CD14-positive monocyte (primary cell): ENCODE results near the gene GRM4. TPM values are rescaled to one million over a fixed set of nuclear protein-coding genes. Genes with fewer than 3 reads are reported as not detected.

Experiments
- DNase-seq, 3 donors: peaks; one replicate each; pipeline ENCODE4 v3.0.0-alpha.2; 2011 to 2022
- H2AFZ ChIP-seq: 2 replicates; pipeline ENCODE4 v1.6.0; 2012; ENCODE audit warnings: mild to moderate bottlenecking, low read depth, low read length, inconsistent platforms; ENCODE audit not compliant: insufficient read depth, poor library complexity, severe bottlenecking
- H3K27ac ChIP-seq, 2 donors: 1 replicate in 1 of 2; 2 replicates in 1 of 2; pipeline ENCODE4 v1.5.1; 2012 to 2013; ENCODE audit warnings: low read length in 2 of 2, control low read depth in 1 of 2, inconsistent platforms in 1 of 2, low read depth in 1 of 2, mild to moderate bottlenecking in 1 of 2
- H3K27me3 ChIP-seq, 2 donors: one replicate each; pipeline versions ENCODE4 v1.6.0 to v1.6.1; 2011 to 2013; ENCODE audit warnings: low read length in 2 of 2; ENCODE audit not compliant: control insufficient read depth in 2 of 2, insufficient read depth in 2 of 2
- H3K36me3 ChIP-seq, 2 donors: replicated peaks in 1 of 2; 1 replicate in 1 of 2; 2 replicates in 1 of 2; pipeline versions ENCODE4 v1.5.1 to v1.6.1; 2012 to 2013; ENCODE audit warnings: low read length in 2 of 2, control low read depth in 1 of 2, inconsistent platforms in 1 of 2, mild to moderate bottlenecking in 1 of 2; ENCODE audit not compliant: insufficient read depth in 2 of 2, control insufficient read depth in 1 of 2
- H3K4me1 ChIP-seq, 2 donors: 1 replicate in 1 of 2; 2 replicates in 1 of 2; pipeline versions ENCODE4 v1.5.1 to v1.6.1; 2012 to 2013; ENCODE audit warnings: low read length in 2 of 2, control low read depth in 1 of 2, inconsistent platforms in 1 of 2, mild to moderate bottlenecking in 1 of 2, moderate library complexity in 1 of 2; ENCODE audit not compliant: insufficient read depth in 2 of 2, control insufficient read depth in 1 of 2
- H3K4me2 ChIP-seq: replicated peaks from 2 replicates; pipeline ENCODE3; 2012; ENCODE audit warnings: low read length, moderate library complexity, mild to moderate bottlenecking; ENCODE audit not compliant: poor library complexity, severe bottlenecking; ENCODE audit errors: extremely low read depth
- H3K4me3 ChIP-seq, 3 experiments: fragments of 200-600 bp in 1 of 3; sonication (generic) in 1 of 3; replicated peaks in 1 of 3; 1 replicate in 2 of 3; 2 replicates in 1 of 3; pipeline ENCODE4 v1.5.1; 2011 to 2013; ENCODE audit warnings: low read length in 3 of 3, mild to moderate bottlenecking in 3 of 3, control low read depth in 2 of 3, low read depth in 2 of 3, inconsistent platforms in 1 of 3, moderate library complexity in 1 of 3
- H3K79me2 ChIP-seq: 2 replicates; pipeline ENCODE4 v1.6.0; 2012; ENCODE audit warnings: mild to moderate bottlenecking, control low read depth, inconsistent platforms, low read length, moderate library complexity; ENCODE audit not compliant: insufficient read depth
- H3K9ac ChIP-seq: 2 replicates; pipeline ENCODE4 v1.6.0; 2017; ENCODE audit warnings: low read length, mild to moderate bottlenecking; ENCODE audit not compliant: insufficient read depth, poor library complexity, severe bottlenecking
- H3K9me3 ChIP-seq, 2 donors: replicated peaks in 1 of 2; 1 replicate in 1 of 2; 2 replicates in 1 of 2; pipeline versions ENCODE4 v1.5.1 to v1.6.1; 2012 to 2013; ENCODE audit warnings: low read length in 2 of 2, control low read depth in 1 of 2; ENCODE audit not compliant: control insufficient read depth in 1 of 2, insufficient read depth in 1 of 2
- H4K20me1 ChIP-seq: 2 replicates; pipeline ENCODE4 v1.6.0; 2012; ENCODE audit warnings: mild to moderate bottlenecking, low read length, control low read depth, moderate library complexity; ENCODE audit not compliant: insufficient read depth
- H3K27ac Mint-ChIP-seq, 7 donors: one replicate each; pipeline ENCODE4 v1.8.0; 2020; ENCODE audit warnings: mild to moderate bottlenecking in 7 of 7, mixed read lengths in 7 of 7, moderate library complexity in 6 of 7, inconsistent platforms in 2 of 7
- H3K27me3 Mint-ChIP-seq, 3 donors: one replicate each; pipeline ENCODE4 v1.8.0; 2021 to 2022; ENCODE audit warnings: low read depth in 3 of 3, mild to moderate bottlenecking in 3 of 3, mixed read lengths in 3 of 3, moderate library complexity in 3 of 3, inconsistent platforms in 1 of 3
- H3K36me3 Mint-ChIP-seq, 2 donors: one replicate each; pipeline ENCODE4 v1.8.0; 2020; ENCODE audit warnings: mixed read lengths in 2 of 2, inconsistent platforms in 1 of 2, mild to moderate bottlenecking in 1 of 2
- H3K4me1 Mint-ChIP-seq: one replicate; pipeline ENCODE4 v1.8.0; 2020; ENCODE audit warnings: mild to moderate bottlenecking, mixed read lengths
- H3K4me3 Mint-ChIP-seq, 2 donors: one replicate each; pipeline ENCODE4 v1.8.0; 2020; ENCODE audit warnings: mild to moderate bottlenecking in 2 of 2, mixed read lengths in 2 of 2, moderate library complexity in 1 of 2
- H3K9me3 Mint-ChIP-seq, 7 donors: one replicate each; pipeline ENCODE4 v1.8.0; 2020 to 2022; ENCODE audit warnings: mixed read lengths in 7 of 7, mild to moderate bottlenecking in 6 of 7, moderate library complexity in 6 of 7, inconsistent platforms in 2 of 7
- CTCF ChIP-seq: fragments of 200-600 bp; IDR thresholded peaks from one replicate; pipeline ENCODE4 v1.8.0; 2022; ENCODE audit warnings: antibody characterized with exemption, mild to moderate bottlenecking
- WGBS: methylation state at CpG from one replicate; pipeline ENCODE4 v1.1.5; 2013; ENCODE audit warnings: missing lambda C conversion rate; ENCODE audit not compliant: insufficient coverage; 5-methylcytosine and 5-hydroxymethylcytosine counted together
- intact Hi-C, 2 donors: fragments of 100-400 bp; cut with micrococcal nuclease; formaldehyde crosslinking; loops; one replicate each; pipeline versions ENCODE4 v1.15.0 to v1.15.1; 2023
- polyA plus RNA-seq, 3 donors: library from polyadenylated mRNA; depleted of rRNA in 1 of 3; unstranded in 2 of 3; stranded (reverse) in 1 of 3; fragments of 300-500 nt in 2 of 3; fragments of >200 nt in 1 of 3; fragmentation: Illumina TruSeq in 2 of 3; gene quantifications; 1 replicate in 2 of 3; 2 replicates in 1 of 3; pipeline ENCODE4 v1.2.3, GENCODE V29; 2012 to 2021

The GRM4 gene
- polyA plus RNA-seq, 3 donors, result not detected

GRCh38 chr6:34020807-34021553, 124.9 kb downstream of the GRM4 start:
- Mint-ChIP-seq H3K4me1 (no peaks in the 10 kb centered on the region), H3K36me3 (no peaks in the 10 kb centered on the region), H3K4me3 (no peak overlapping the region), H3K27me3 (peaks cover 2 to 8% (median 3%) of the 10 kb centered on the region in 3 donors), H3K9me3 (peaks cover 0 to 14% (median 4%) of the 10 kb centered on the region in 7 donors), H3K27ac (no peak overlapping the region)
- no peak for DNase-seq
- Histone ChIP-seq H3K27me3 (no peaks in the 10 kb centered on the region), H3K27ac (no peak overlapping the region), H3K4me1 (no peaks in the 10 kb centered on the region), H3K4me3 (no peak overlapping the region), H3K4me2 (no peak overlapping the region), H3K9me3 (peaks cover 4 to 8% of the 10 kb centered on the region in 2 donors), H3K79me2 (no peaks in the 10 kb centered on the region), H3K9ac (no peak overlapping the region), H2AFZ (no peak overlapping the region), H4K20me1 (no peaks in the 10 kb centered on the region), H3K36me3 (no peaks in the 10 kb centered on the region)
- 92% methylated on average over 12 of the region's 17 CpGs for WGBS
- intact Hi-C loops, result no loop called here
- TF ChIP-seq CTCF, result no peak

- H3K79me2 ChIP-seq, result no peaks in the 10 kb centered on the region
- H3K4me2 ChIP-seq, result no peak overlapping the region
- no peak overlapping the region for H2AFZ ChIP-seq
- no peak for DNase-seq
- no peak overlapping the region for H3K4me3 ChIP-seq
- Mint-ChIP-seq H3K36me3 (no peaks in the 10 kb centered on the region), H3K9me3 (peaks cover 0 to 14% (median 4%) of the 10 kb centered on the region in 7 donors), H3K4me3 (no peak overlapping the region), H3K27me3 (peaks cover 2 to 8% (median 3%) of the 10 kb centered on the region in 3 donors), H3K4me1 (no peaks in the 10 kb centered on the region), H3K27ac (no peak overlapping the region)
- intact Hi-C loops, result no loop called here
- H3K36me3 ChIP-seq, result no peaks in the 10 kb centered on the region
- peaks cover 4 to 8% of the 10 kb centered on the region in 2 donors for H3K9me3 ChIP-seq
- no peaks in the 10 kb centered on the region for H3K27me3 ChIP-seq
- no peaks in the 10 kb centered on the region for H4K20me1 ChIP-seq
- no peak for TF ChIP-seq CTCF
- H3K27ac ChIP-seq, result no peak overlapping the region
- no peaks in the 10 kb centered on the region for H3K4me1 ChIP-seq
- WGBS, result 100% methylated on average over 2 of the region's 5 CpGs
- no peak overlapping the region for H3K9ac ChIP-seq
Observed at GRCh38 chr6:34020278-34020677, 125.6 kb downstream of the GRM4 start.
